H9 (cell line): Measurements from ENCODE around the gene TSPAN4. TPM values are rescaled to one million over a fixed set of nuclear protein-coding genes. Genes with fewer than 3 reads are reported as not detected.

Experiments
- DNase-seq: peaks from one replicate; pipeline ENCODE4 v3.0.0-alpha.2; 2017
- H2AFZ ChIP-seq: one replicate; pipeline ENCODE4 v1.6.1; 2013; ENCODE audit warnings: mild to moderate bottlenecking, low read length, control low read depth, moderate library complexity
- H2AK5ac ChIP-seq: 2 replicates; pipeline ENCODE4 v1.6.1; 2013; ENCODE audit warnings: low read length, control low read depth, mixed read lengths; ENCODE audit not compliant: insufficient read length
- H2BK120ac ChIP-seq: one replicate; pipeline ENCODE4 v1.6.1; 2013; ENCODE audit warnings: low read depth, mild to moderate bottlenecking, low read length, control low read depth, inconsistent platforms; ENCODE audit not compliant: poor library complexity, severe bottlenecking
- H2BK12ac ChIP-seq: 2 replicates; pipeline ENCODE4 v1.6.1; 2013; ENCODE audit warnings: low read length, control low read depth, mixed read lengths, low read depth; ENCODE audit not compliant: insufficient read length
- H2BK15ac ChIP-seq: 2 replicates; pipeline ENCODE4 v1.6.1; 2013; ENCODE audit warnings: low read depth, low read length, control low read depth
- H2BK20ac ChIP-seq: one replicate; pipeline ENCODE4 v1.6.1; 2013; ENCODE audit warnings: low read depth, mild to moderate bottlenecking, low read length, control low read depth, inconsistent platforms; ENCODE audit not compliant: poor library complexity, severe bottlenecking
- H2BK5ac ChIP-seq: 2 replicates; pipeline ENCODE4 v1.6.1; 2013; ENCODE audit warnings: low read length, control low read depth, mixed read lengths; ENCODE audit not compliant: insufficient read length
- H3K14ac ChIP-seq: 2 replicates; pipeline ENCODE4 v1.6.1; 2013; ENCODE audit warnings: low read length, control low read depth; ENCODE audit not compliant: insufficient read depth
- H3K18ac ChIP-seq: 2 replicates; pipeline ENCODE4 v1.6.1; 2013; ENCODE audit warnings: low read depth, mild to moderate bottlenecking, mixed read lengths, low read length, control low read depth; ENCODE audit not compliant: insufficient read length
- H3K23ac ChIP-seq: 2 replicates; pipeline ENCODE4 v1.6.1; 2013; ENCODE audit warnings: low read length, control low read depth, mixed read lengths, low read depth; ENCODE audit not compliant: insufficient read length
- H3K23me2 ChIP-seq: 2 replicates; pipeline ENCODE4 v1.6.1; 2013; ENCODE audit warnings: low read depth, mild to moderate bottlenecking, mixed read lengths, low read length, control low read depth; ENCODE audit not compliant: insufficient read length, poor library complexity, severe bottlenecking
- H3K27ac ChIP-seq: 2 replicates; pipeline ENCODE4 v1.5.1; 2013; ENCODE audit warnings: low read length, control low read depth, mixed read lengths, low read depth; ENCODE audit not compliant: insufficient read length
- H3K27me3 ChIP-seq: 2 replicates; pipeline ENCODE4 v1.6.1; 2013; ENCODE audit warnings: low read length, control low read depth, inconsistent platforms; ENCODE audit not compliant: insufficient read depth
- H3K4ac ChIP-seq: 2 replicates; pipeline ENCODE4 v1.6.1; 2013; ENCODE audit warnings: low read depth, mild to moderate bottlenecking, control low read depth, inconsistent platforms, low read length, moderate library complexity
- H3K4me1 ChIP-seq: 2 replicates; pipeline ENCODE4 v1.6.1; 2013; ENCODE audit warnings: low read length, control low read depth, inconsistent platforms; ENCODE audit not compliant: insufficient read depth
- H3K4me2 ChIP-seq: 2 replicates; pipeline ENCODE4 v1.6.1; 2013; ENCODE audit warnings: low read length, control low read depth, mixed read lengths; ENCODE audit not compliant: insufficient read length, insufficient read depth
- H3K56ac ChIP-seq: 2 replicates; pipeline ENCODE4 v1.6.1; 2013; ENCODE audit warnings: low read depth, mild to moderate bottlenecking, mixed read lengths, low read length, control low read depth; ENCODE audit not compliant: insufficient read length
- H3K79me1 ChIP-seq: 2 replicates; pipeline ENCODE4 v1.6.1; 2013; ENCODE audit warnings: low read depth, mild to moderate bottlenecking, moderate library complexity, low read length, control low read depth, inconsistent platforms; ENCODE audit not compliant: insufficient read depth, poor library complexity, severe bottlenecking
- H3K79me2 ChIP-seq: 2 replicates; pipeline ENCODE4 v1.6.1; 2013; ENCODE audit warnings: low read length, control low read depth, inconsistent platforms; ENCODE audit not compliant: insufficient read depth
- H3K9ac ChIP-seq: 2 replicates; pipeline ENCODE4 v1.6.1; 2013; ENCODE audit warnings: low read length, control low read depth, mixed read lengths; ENCODE audit not compliant: insufficient read length; ENCODE audit errors: extremely low read depth
- H3K9me3 ChIP-seq: one replicate; pipeline ENCODE4 v1.6.1; 2013; ENCODE audit warnings: low read depth, low read length, inconsistent platforms; ENCODE audit not compliant: control insufficient read depth
- H3T11ph ChIP-seq: one replicate; pipeline ENCODE4 v1.6.1; 2013; ENCODE audit warnings: mild to moderate bottlenecking, low read length, control low read depth, inconsistent platforms
- H4K20me1 ChIP-seq: one replicate; pipeline ENCODE4 v1.6.1; 2013; ENCODE audit not compliant: control insufficient read depth, insufficient read length, insufficient read depth
- H4K5ac ChIP-seq: 2 replicates; pipeline ENCODE4 v1.6.1; 2013; ENCODE audit warnings: low read depth, mild to moderate bottlenecking, mixed read lengths, low read length, control low read depth; ENCODE audit not compliant: insufficient read length
- H4K8ac ChIP-seq: replicated peaks from 2 replicates; pipeline ENCODE4 v1.6.1; 2013; ENCODE audit warnings: low read length, control low read depth, mixed read lengths, low read depth; ENCODE audit not compliant: insufficient read length
- H4K91ac ChIP-seq: 2 replicates; pipeline ENCODE4 v1.6.1; 2013; ENCODE audit warnings: low read depth, mild to moderate bottlenecking, moderate library complexity, mixed read lengths, low read length, control low read depth; ENCODE audit not compliant: insufficient read length
- H3K27ac Mint-ChIP-seq, 3 experiments: 2 replicates in 2 of 3; 3 replicates in 1 of 3; pipeline ENCODE4 v1.8.0; 2020 to 2021; ENCODE audit warnings: mixed read lengths in 3 of 3, mild to moderate bottlenecking in 1 of 3, moderate library complexity in 1 of 3
- H3K27me3 Mint-ChIP-seq: 2 replicates; pipeline ENCODE4 v1.8.0; 2021; ENCODE audit warnings: low read depth, mild to moderate bottlenecking, moderate library complexity, mixed read lengths
- H3K36me3 Mint-ChIP-seq, 3 experiments: 2 replicates in 2 of 3; 3 replicates in 1 of 3; pipeline ENCODE4 v1.8.0; 2020 to 2021; ENCODE audit warnings: low read depth in 3 of 3, mixed read lengths in 3 of 3; ENCODE audit not compliant: insufficient read depth in 1 of 3
- H3K4me1 Mint-ChIP-seq, 2 experiments: 2 replicates each; pipeline ENCODE4 v1.8.0; 2020; ENCODE audit warnings: mixed read lengths in 2 of 2
- H3K4me3 Mint-ChIP-seq, 2 experiments: 2 replicates in 1 of 2; 3 replicates in 1 of 2; pipeline ENCODE4 v1.8.0; 2020 to 2021; ENCODE audit warnings: mild to moderate bottlenecking in 2 of 2, mixed read lengths in 2 of 2, moderate library complexity in 1 of 2
- H3K9me3 Mint-ChIP-seq, 2 experiments: 2 replicates in 1 of 2; 3 replicates in 1 of 2; pipeline ENCODE4 v1.8.0; 2020; ENCODE audit warnings: mild to moderate bottlenecking in 2 of 2, mixed read lengths in 2 of 2, moderate library complexity in 1 of 2
- WGBS: extraction: QIAGEN DNeasy Blood & Tissue Kit; methylation state at CpG from one replicate; pipeline ENCODE4 v1.1.7; 2013; ENCODE audit warnings: missing lambda C conversion rate, low lambda C conversion rate, mixed read lengths; ENCODE audit not compliant: insufficient read length; ENCODE audit errors: extremely low coverage; 5-methylcytosine and 5-hydroxymethylcytosine counted together
- total RNA-seq: library from RNA; stranded (reverse); gene quantifications from 2 replicates; pipeline ENCODE4 v1.2.1, GENCODE V29; 2021
- TF ChIP-seq, protein P1 (sequence below): fragments of 200-600 bp; sonication (generic); conservative IDR thresholded peaks from 3 replicates; pipeline ENCODE4 v1.8.0; 2021; ENCODE audit warnings: antibody characterized with exemption, mild to moderate bottlenecking

TSPAN4 gene
- total RNA-seq, 1 experiment from 2014 or later: 64.6 TPM

DNA sequence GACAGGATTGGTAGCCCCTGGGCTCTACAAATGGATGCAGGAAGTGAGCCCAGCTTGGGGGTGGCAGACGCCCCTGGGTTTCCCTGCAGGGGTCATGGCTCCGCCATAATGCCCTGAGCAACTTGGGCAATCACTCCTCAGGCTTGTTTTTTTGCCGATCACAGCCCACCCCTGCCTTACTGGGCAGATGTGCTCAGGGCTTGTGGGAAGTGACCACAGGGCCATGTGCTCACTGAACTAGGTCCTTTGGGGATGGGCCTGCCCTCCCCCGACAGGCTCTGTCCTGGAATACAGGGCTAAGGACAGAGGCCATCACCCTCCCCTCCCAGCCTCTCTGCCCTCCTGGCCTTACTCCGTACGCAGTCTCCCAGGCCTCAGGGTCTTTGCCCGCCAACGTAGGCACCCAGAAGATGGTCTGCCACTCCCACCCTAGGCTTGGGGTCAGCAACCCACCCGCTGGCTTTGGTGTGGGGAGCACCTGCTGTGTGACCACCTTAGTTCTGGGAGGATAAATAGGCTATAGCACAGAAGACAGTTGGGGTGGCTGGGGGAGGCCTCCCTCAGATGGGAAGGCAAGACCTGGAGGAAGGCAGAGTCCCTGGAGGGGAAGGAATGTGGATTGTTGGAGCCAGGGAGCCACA is 29.1 kb upstream of the TSPAN4 start:
- no peak overlapping the region for H4K5ac ChIP-seq
- no peak overlapping the region for H3K9ac ChIP-seq
- H3K14ac ChIP-seq: no peak overlapping the region

More for the DNA sequence above, 29.1 kb upstream of the TSPAN4 start:
- TF ChIP-seq, protein P1, sequence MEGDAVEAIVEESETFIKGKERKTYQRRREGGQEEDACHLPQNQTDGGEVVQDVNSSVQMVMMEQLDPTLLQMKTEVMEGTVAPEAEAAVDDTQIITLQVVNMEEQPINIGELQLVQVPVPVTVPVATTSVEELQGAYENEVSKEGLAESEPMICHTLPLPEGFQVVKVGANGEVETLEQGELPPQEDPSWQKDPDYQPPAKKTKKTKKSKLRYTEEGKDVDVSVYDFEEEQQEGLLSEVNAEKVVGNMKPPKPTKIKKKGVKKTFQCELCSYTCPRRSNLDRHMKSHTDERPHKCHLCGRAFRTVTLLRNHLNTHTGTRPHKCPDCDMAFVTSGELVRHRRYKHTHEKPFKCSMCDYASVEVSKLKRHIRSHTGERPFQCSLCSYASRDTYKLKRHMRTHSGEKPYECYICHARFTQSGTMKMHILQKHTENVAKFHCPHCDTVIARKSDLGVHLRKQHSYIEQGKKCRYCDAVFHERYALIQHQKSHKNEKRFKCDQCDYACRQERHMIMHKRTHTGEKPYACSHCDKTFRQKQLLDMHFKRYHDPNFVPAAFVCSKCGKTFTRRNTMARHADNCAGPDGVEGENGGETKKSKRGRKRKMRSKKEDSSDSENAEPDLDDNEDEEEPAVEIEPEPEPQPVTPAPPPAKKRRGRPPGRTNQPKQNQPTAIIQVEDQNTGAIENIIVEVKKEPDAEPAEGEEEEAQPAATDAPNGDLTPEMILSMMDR: no peak
- Histone ChIP-seq H3K23me2 (peaks cover 12% of the 10 kb centered on the region), H3T11ph (no peak overlapping the region), H2BK20ac (no peak overlapping the region), H4K20me1 (no peaks in the 10 kb centered on the region), H3K4ac (no peak overlapping the region), H3K9me3 (no peaks in the 10 kb centered on the region), H4K91ac (no peak overlapping the region), H3K23ac (no peak overlapping the region), H4K8ac (no peak overlapping the region), H3K4me2 (no peak overlapping the region), H2BK15ac (no peak overlapping the region), H2AFZ (no peak overlapping the region), H3K27me3 (no peaks in the 10 kb centered on the region), H2AK5ac (no peak overlapping the region), H3K4me1 (no peaks in the 10 kb centered on the region), H3K56ac (no peak overlapping the region), H3K79me1 (peaks cover 9% of the 10 kb centered on the region), H3K18ac (no peak overlapping the region), H3K79me2 (peaks cover 10% of the 10 kb centered on the region; the same call in 1 of the 2 replicates), H2BK120ac (no peak overlapping the region), H2BK12ac (no peak overlapping the region), H3K27ac (no peak overlapping the region), H2BK5ac (no peak overlapping the region)
- peak overlapping the region in 2 of 3 experiments; percentile 13 to 91; a peak in 3 of 7 replicates for H3K27ac Mint-ChIP-seq
- no peaks in the 10 kb centered on the region for H3K9me3 Mint-ChIP-seq
- peaks cover 15 to 37% of the 10 kb centered on the region in 2 experiments for H3K4me1 Mint-ChIP-seq
- peaks cover 1% of the 10 kb centered on the region; the same call in 1 of the 2 replicates for H3K27me3 Mint-ChIP-seq
- no peak for DNase-seq
- peaks cover 29 to 40% (median 30%) of the 10 kb centered on the region in 3 experiments for H3K36me3 Mint-ChIP-seq
- WGBS: no CpG with 5 or more reads among the region's 9 CpGs
- H3K4me3 Mint-ChIP-seq: no peak overlapping the region
